ENCODE data around the gene HSPA1A. TPM values are rescaled to one million over a fixed set of nuclear protein-coding genes. Genes with fewer than 3 reads are reported as not detected.

HSPA1A gene
- total RNA-seq, 1 donor from 2014 or later, result 28.1 TPM

GRCh38 chr6:31858707-31859106 is 43.4 kb downstream of the HSPA1A start:
- Mint-ChIP-seq H3K9me3 (no peaks in the 10 kb centered on the region), H3K36me3 (ENCODE audit: low read depth) (peaks cover 47% of the 10 kb centered on the region), H3K4me3 (no peak overlapping the region), H3K4me1 (peaks cover 19% of the 10 kb centered on the region), H3K27ac (no peak overlapping the region), H3K27me3 (no peaks in the 10 kb centered on the region)
- no peak for TF ChIP-seq CTCF (IDR thresholded peaks at IDR 0.05)
- ChIA-PET POLR2A (interaction anchor here (0.7 to 0.9 kb wide), 2 partner anchors 23 to 73 kb away, joined by 3 to 6 read pairs; no protein-coding TSS in a partner anchor), CTCF (no interaction called here)
- DNase-seq, result no peak
- ATAC-seq (ENCODE audit: low read depth), result no peak
- intact Hi-C loops (cut with micrococcal nuclease), result no loop called here

- Mint-ChIP-seq H3K9me3 (no peaks in the 10 kb centered on the region), H3K27ac (no peak overlapping the region), H3K4me3 (peak overlapping the region; percentile 38), H3K4me1 (peaks cover 21% of the 10 kb centered on the region), H3K27me3 (no peaks in the 10 kb centered on the region), H3K36me3 (ENCODE audit: low read depth) (peaks cover 48% of the 10 kb centered on the region)
- ATAC-seq (ENCODE audit: low read depth) (no peak), DNase-seq (no peak)
- no peak for TF ChIP-seq CTCF (IDR thresholded peaks at IDR 0.05)
- intact Hi-C loops (cut with micrococcal nuclease), result no loop called here
- POLR2A ChIA-PET, result interaction anchor here (0.5 to 0.9 kb wide), 3 partner anchors 22 to 396 kb away, joined by 3 to 6 read pairs (median 3); no protein-coding TSS in a partner anchor
- CTCF ChIA-PET, result no interaction called here
Measured at GRCh38 chr6:31859923-31860322, 44.6 kb downstream of the HSPA1A start.

- peaks cover 21% of the 10 kb centered on the region for H3K4me1 Mint-ChIP-seq
- no peak overlapping the region for H3K27ac Mint-ChIP-seq
- H3K36me3 Mint-ChIP-seq (ENCODE audit: low read depth), result peaks cover 48% of the 10 kb centered on the region
- POLR2A ChIA-PET, result interaction anchor here (0.5 to 0.7 kb wide), 3 partner anchors 22 to 395 kb away, joined by 3 read pairs; no protein-coding TSS in a partner anchor
- CTCF ChIA-PET, result no interaction called here
- intact Hi-C loops (cut with micrococcal nuclease), result no loop called here
- H3K4me3 Mint-ChIP-seq, result no peak overlapping the region
- H3K27me3 Mint-ChIP-seq, result no peaks in the 10 kb centered on the region
- TF ChIP-seq CTCF (IDR thresholded peaks at IDR 0.05), result no peak
- no peaks in the 10 kb centered on the region for H3K9me3 Mint-ChIP-seq
- DNase-seq (no peak), ATAC-seq (ENCODE audit: low read depth) (no peak)
Measured at GRCh38 chr6:31860349-31860748, 45.0 kb downstream of the HSPA1A start.

GRCh38 chr6:31861150-31861549 is 45.8 kb downstream of the HSPA1A start:
- Mint-ChIP-seq H3K9me3 (no peaks in the 10 kb centered on the region), H3K4me1 (peaks cover 21% of the 10 kb centered on the region), H3K27me3 (no peaks in the 10 kb centered on the region), H3K4me3 (no peak overlapping the region), H3K36me3 (ENCODE audit: low read depth) (peaks cover 48% of the 10 kb centered on the region), H3K27ac (no peak overlapping the region)
- ATAC-seq (ENCODE audit: low read depth), result no peak
- intact Hi-C loops (cut with micrococcal nuclease), result no loop called here
- no peak for TF ChIP-seq CTCF (IDR thresholded peaks at IDR 0.05)
- no peak for DNase-seq
- ChIA-PET CTCF (no interaction called here), POLR2A (interaction anchor here (0.7 kb wide), 1 partner anchor 26 kb away, joined by 3 read pairs; no protein-coding TSS in a partner anchor)

- ATAC-seq (ENCODE audit: low read depth) (no peak), DNase-seq (no peak)
- H3K4me3 Mint-ChIP-seq, result peak overlapping the region; percentile 95
- TF ChIP-seq CTCF (IDR thresholded peaks at IDR 0.05), result no peak
- peak overlapping the region; percentile 93 for H3K27ac Mint-ChIP-seq
- intact Hi-C loops (cut with micrococcal nuclease), result loop anchor here (1.0 to 2.0 kb wide), 6 partner anchors 35 to 315 kb away; partner anchors contain the start of genes AGPAT1, CSNK2B, DDAH2 and DXO
- no peaks in the 10 kb centered on the region for H3K9me3 Mint-ChIP-seq
- ChIA-PET POLR2A (interaction anchor here (1.1 to 4.9 kb wide), 12 partner anchors 15 to 208 kb away, joined by 4 to 133 read pairs (median 6); partner anchors contain the start of genes APOM, BAG6, DDAH2 and DXO), CTCF (interaction anchor here (1.1 kb wide), 1 partner anchor 124 kb away, joined by 4 read pairs; no protein-coding TSS in a partner anchor)
- H3K27me3 Mint-ChIP-seq, result no peaks in the 10 kb centered on the region
- H3K4me1 Mint-ChIP-seq, result peaks cover 21% of the 10 kb centered on the region
- peaks cover 47% of the 10 kb centered on the region for H3K36me3 Mint-ChIP-seq (ENCODE audit: low read depth)
Measured at GRCh38 chr6:31861919-31862343, 46.6 kb downstream of the HSPA1A start.

Data from activated B cell treated with CpG ODN at 0.5 μM for 24 hours (primary cell).